GM12878 (cell line): ENCODE results near the gene UST. TPM values are rescaled to one million over a fixed set of nuclear protein-coding genes. Genes with fewer than 3 reads are reported as not detected.

Experiments
- ATAC-seq: fragments of 200-7000 bp; cut with Tn5 transposase; 3 replicates; pipeline ENCODE4 v1.9.1; 2020; ENCODE audit warnings: mild to moderate bottlenecking, moderate library complexity
- BruUV-seq: library from RNA; stranded (reverse); fragments of 400-500 nt; replicated peaks from 2 replicates; lab custom pipeline; 2021; lab: Mats Ljungman, UMichigan
- CTCF ChIA-PET: fragments of 300-600 bp; sonication (Branson Sonifier 250); formaldehyde crosslinking; extraction: SDS; loops from one replicate; lab custom pipeline; 2021; ENCODE audit warnings: inconsistent platforms; lab: Yijun Ruan, JAX
- POLR2A ChIA-PET: fragments of 350-600 bp; formaldehyde crosslinking; extraction: SDS; loops from one replicate; lab custom pipeline; 2021; ENCODE audit warnings: inconsistent platforms; lab: Charles Lee
- RAD21 ChIA-PET: fragments of 300-600 bp; sonication (Branson Sonifier 250); formaldehyde crosslinking; loops from one replicate; lab custom pipeline; 2023; ENCODE audit warnings: antibody characterized with exemption; ENCODE audit not compliant: unreplicated experiment; lab: Charles Lee
- SMC1A ChIA-PET: fragments of 300-600 bp; sonication (Branson Sonifier 250); formaldehyde crosslinking; loops from one replicate; lab custom pipeline; 2023; ENCODE audit not compliant: unreplicated experiment, uncharacterized antibody; lab: Charles Lee
- DNase-seq: peaks from one replicate; pipeline ENCODE4 v3.0.0-alpha.2; 2011; ENCODE audit warnings: low read depth, low spot score
- FAIRE-seq: peaks from 3 replicates; lab custom pipeline; 2011; peaks lifted over from hg19 to GRCh38; lab: Jason Lieb, UNC
- H2AFZ ChIP-seq: 2 replicates; pipeline ENCODE4 v1.6.0; 2011; ENCODE audit warnings: low read depth, low read length, control low read depth; ENCODE audit not compliant: control insufficient read depth
- H3K27ac ChIP-seq: 2 replicates; pipeline ENCODE4 v1.5.1; 2011; ENCODE audit warnings: control low read depth; ENCODE audit not compliant: control insufficient read depth, insufficient read depth
- H3K27me3 ChIP-seq, 2 experiments: replicated peaks in 1 of 2; 2 replicates each; pipeline versions ENCODE4 v1.6.0 to v1.6.1; 2011; ENCODE audit warnings: low read length in 1 of 2; ENCODE audit not compliant: control insufficient read depth in 2 of 2, insufficient read depth in 2 of 2
- H3K36me3 ChIP-seq, 2 experiments: 2 replicates each; pipeline ENCODE4 v1.5.1; 2011; ENCODE audit warnings: low read length in 1 of 2; ENCODE audit not compliant: control insufficient read depth in 2 of 2, insufficient read depth in 2 of 2
- H3K4me1 ChIP-seq: 2 replicates; pipeline ENCODE4 v1.6.1; 2011; ENCODE audit warnings: mild to moderate bottlenecking, low read length, moderate library complexity, mixed read lengths; ENCODE audit not compliant: control insufficient read depth, insufficient read depth
- H3K4me2 ChIP-seq: 2 replicates; pipeline ENCODE4 v1.6.0; 2011; ENCODE audit warnings: control low read depth; ENCODE audit not compliant: control insufficient read depth, insufficient read depth
- H3K4me3 ChIP-seq: fragments of 200-600 bp; sonication (generic); 2 replicates; pipeline ENCODE4 v1.5.1; 2016
- H3K79me2 ChIP-seq: 2 replicates; pipeline ENCODE4 v1.6.0; 2011; ENCODE audit warnings: low read length; ENCODE audit not compliant: control insufficient read depth, insufficient read depth
- H3K9ac ChIP-seq: 2 replicates; pipeline ENCODE4 v1.8.0; 2011; ENCODE audit warnings: low read length, control low read depth, mixed read lengths; ENCODE audit not compliant: control insufficient read depth, insufficient read depth
- H3K9me3 ChIP-seq: replicated peaks from 3 replicates; pipeline ENCODE4 v1.5.1; 2011; ENCODE audit warnings: mild to moderate bottlenecking, low read length; ENCODE audit not compliant: control insufficient read depth, insufficient read depth
- H4K20me1 ChIP-seq: 2 replicates; pipeline ENCODE4 v1.6.0; 2011; ENCODE audit not compliant: control insufficient read depth, insufficient read depth
- ATF7 ChIP-seq: fragments of 450-650 bp; IDR thresholded peaks from 2 replicates; pipeline ENCODE4 v1.6.1; 2016; ENCODE audit warnings: low read depth, mild to moderate bottlenecking
- BCL11A ChIP-seq: IDR thresholded peaks from 2 replicates; pipeline ENCODE4 v1.6.1; 2011; ENCODE audit warnings: low read depth, low read length
- KAT2A ChIP-seq: conservative IDR thresholded peaks from 2 replicates; pipeline ENCODE4 v1.6.1; 2011; ENCODE audit warnings: low read depth, low read length; ENCODE audit not compliant: control insufficient read depth
- MAX ChIP-seq: IDR thresholded peaks from 2 replicates; pipeline ENCODE4 v1.6.1; 2012; ENCODE audit warnings: low read depth, low read length, improper control_type of control experiment
- MEF2B ChIP-seq: fragments of 450-650 bp; IDR thresholded peaks from 2 replicates; pipeline ENCODE4 v1.6.1; 2018; ENCODE audit warnings: mild to moderate bottlenecking, moderate library complexity; ENCODE audit not compliant: partially characterized antibody, poor library complexity, severe bottlenecking
- NFIC ChIP-seq: IDR thresholded peaks from 2 replicates; pipeline ENCODE4 v1.6.1; 2012; ENCODE audit warnings: low read depth, mild to moderate bottlenecking, inconsistent platforms, low read length, moderate library complexity
- NFYB ChIP-seq: IDR thresholded peaks from 2 replicates; pipeline ENCODE4 v1.6.1; 2011; ENCODE audit warnings: low read depth, mild to moderate bottlenecking, low read length, improper control_type of control experiment, moderate library complexity; ENCODE audit not compliant: insufficient read depth
- RFX5 ChIP-seq: IDR thresholded peaks from 2 replicates; pipeline ENCODE4 v1.6.1; 2011; ENCODE audit warnings: low read depth, low read length, improper control_type of control experiment
- RUNX3 ChIP-seq: IDR thresholded peaks from 2 replicates; pipeline ENCODE4 v1.6.1; 2012; ENCODE audit warnings: low read length, inconsistent platforms
- SKIL ChIP-seq: fragments of 450-650 bp; IDR thresholded peaks from 2 replicates; pipeline ENCODE4 v1.6.1; 2017; ENCODE audit warnings: mild to moderate bottlenecking, low read depth, inconsistent platforms; ENCODE audit not compliant: poor library complexity, severe bottlenecking
- SMC3 ChIP-seq: IDR thresholded peaks from 2 replicates; pipeline ENCODE4 v1.6.1; 2011; ENCODE audit warnings: low read length, improper control_type of control experiment, borderline replicate concordance
- SREBF1 ChIP-seq: IDR thresholded peaks from 2 replicates; pipeline ENCODE4 v1.6.1; 2012; ENCODE audit warnings: mild to moderate bottlenecking, low read length
- ZNF622 ChIP-seq: fragments of 450-650 bp; IDR thresholded peaks from 2 replicates; pipeline ENCODE4 v1.6.1; 2017; ENCODE audit warnings: mild to moderate bottlenecking, inconsistent platforms
- WGBS: methylation state at CpG from one replicate; pipeline ENCODE4 v1.1.6; 2016; ENCODE audit warnings: low lambda C conversion rate; ENCODE audit not compliant: insufficient replicate concordance, insufficient coverage; ENCODE audit errors: missing lambda C conversion rate; 5-methylcytosine and 5-hydroxymethylcytosine counted together
- in situ Hi-C: fragments of 300-500 bp; cut with MboI; formaldehyde crosslinking; loops from 9 replicates; pipeline ENCODE4 v1.14.3; 2018; ENCODE audit warnings: mixed read lengths
- intact Hi-C: fragments of 100-400 bp; cut with micrococcal nuclease; formaldehyde crosslinking; loops from one replicate; pipeline ENCODE4 v1.14.2; 2022; ENCODE audit not compliant: unreplicated experiment
- polyA plus RNA-seq, 11 experiments: library from polyadenylated mRNA; depleted of rRNA in 4 of 11; unstranded in 6 of 11; stranded (reverse) in 5 of 11; fragments of >200 nt; fragmentation: Nextera tagmentation in 4 of 11; fragmentation: Illumina TruSeq in 1 of 11; extraction: Ambion mirVana in 4 of 11; extraction: Trizol in 1 of 11; gene quantifications; 1 replicate in 1 of 11; 2 replicates in 10 of 11; pipeline versions ENCODE4 v1.2.1 to v1.2.3, GENCODE V29; 2011 to 2016; ENCODE audit warnings: inconsistent platforms in 2 of 11, missing spikeins in 2 of 11, low read depth in 1 of 11
- total RNA-seq, 4 experiments: library from RNA; depleted of rRNA in 3 of 4; stranded (reverse); fragments of >200 nt in 3 of 4; fragmentation: Illumina TruSeq in 1 of 4; extraction: Trizol in 1 of 4; gene quantifications; 2 replicates each; pipeline versions ENCODE4 v1.2.1 to v1.2.3, GENCODE V29; 2013 to 2021

The UST gene
- total and polyA plus RNA-seq, 10 of the 15 experiments (the other 5 are each of a cell fraction or from before 2014, with no cell fraction given), result 0.74 to 43.3 (median 2.2) TPM

DNA sequence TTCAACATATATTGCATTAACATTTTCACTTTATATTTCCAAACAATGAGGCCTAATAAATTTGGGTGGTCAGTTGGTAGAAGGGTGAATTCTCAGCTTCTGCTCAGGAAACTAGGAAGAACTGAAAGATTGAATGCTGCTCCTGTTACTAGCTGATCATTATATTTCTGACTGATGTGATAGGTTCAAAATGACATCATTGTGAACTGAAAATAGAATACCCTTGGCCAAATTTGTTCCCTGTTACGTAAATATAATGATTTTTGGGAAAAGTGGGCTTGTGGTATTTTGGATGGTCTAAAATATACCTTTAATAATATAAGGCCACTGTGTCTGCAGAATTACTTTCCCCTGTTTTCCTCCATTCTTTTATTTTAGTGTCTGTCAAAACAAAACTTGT lies 2.8 kb downstream of the UST start:
- ChIA-PET RAD21 (interaction anchor here (1.1 to 5.9 kb wide), 4 partner anchors 9 to 71 kb away, joined by 3 to 52 read pairs (median 4); no protein-coding TSS in a partner anchor), CTCF (no interaction called here), POLR2A (interaction anchor here (1.0 kb wide), 1 partner anchor 305 kb away, joined by 3 read pairs; no protein-coding TSS in a partner anchor), SMC1A (interaction anchor here (0.9 to 4.3 kb wide), 3 partner anchors 10 to 34 kb away, joined by 3 to 42 read pairs (median 6); no protein-coding TSS in a partner anchor)
- H3K36me3 ChIP-seq, result no peaks in the 10 kb centered on the region
- no peak for FAIRE-seq
- H3K79me2 ChIP-seq, result no peaks in the 10 kb centered on the region
- H3K27me3 ChIP-seq, result peaks cover 0 to 17% of the 10 kb centered on the region in 2 experiments; a peak in 2 of 4 replicates
- no peak overlapping the region for H3K9ac ChIP-seq
- no peak overlapping the region for H3K27ac ChIP-seq
- no peaks in the 10 kb centered on the region for H4K20me1 ChIP-seq
- BruUV-seq, result no TSS peak
- TF ChIP-seq MAX (no peak), KAT2A (no peak), RFX5 (no peak), RUNX3 (peak; percentile 66), NFIC (peak; percentile 44), SKIL (no peak), ZNF622 (no peak), SREBF1 (no peak), NFYB (peak; percentile 75), ATF7 (peak; percentile 90), MEF2B (no peak), SMC3 (no peak), BCL11A (no peak)
- ATAC-seq, result no peak
- WGBS, result 0% methylated on average over 1 of the region's 1 CpG
- intact Hi-C loops (loop anchor here (2.0 to 10.0 kb wide), 3 partner anchors 33 to 685 kb away; no protein-coding TSS in a partner anchor), in situ Hi-C loops (loop anchor here (25.0 kb wide), 1 partner anchor 688 kb away; no protein-coding TSS in a partner anchor)
- no peaks in the 10 kb centered on the region for H3K4me1 ChIP-seq
- H3K4me3 ChIP-seq, result no peak overlapping the region
- no peak for DNase-seq
- H3K9me3 ChIP-seq, result no peaks in the 10 kb centered on the region; the same call in 2 of the 3 replicates
- peak overlapping the region; percentile 26; the same call in 1 of the 2 replicates for H3K4me2 ChIP-seq
- H2AFZ ChIP-seq, result no peak overlapping the region
